Right lung (tissue), 5 donors: ENCODE results near the gene ZNF329. TPM values are rescaled to one million over a fixed set of nuclear protein-coding genes. Genes with fewer than 3 reads are reported as not detected.
A peak's percentile ranks its signal among the peaks of the same experiment; 100 is the strongest.

Source experiments
- DNase-seq, 2 donors: peaks; one replicate each; pipeline ENCODE4 v3.0.0-alpha.2; 2013
- polyA plus RNA-seq, 5 donors: library from polyadenylated mRNA; unstranded; fragments of 120-200 nt; gene quantifications; one replicate each; pipeline versions ENCODE4 v1.2.1 to v1.2.3, GENCODE V29; 2013; ENCODE audit warnings: inconsistent platforms in 1 of 5, low replicate concordance in 1 of 5; ENCODE audit not compliant: insufficient read length in 5 of 5, insufficient read depth in 1 of 5

Gene ZNF329
- polyA plus RNA-seq, 5 donors, result 16.5 to 22.7 (median 19.8) TPM

DNA sequence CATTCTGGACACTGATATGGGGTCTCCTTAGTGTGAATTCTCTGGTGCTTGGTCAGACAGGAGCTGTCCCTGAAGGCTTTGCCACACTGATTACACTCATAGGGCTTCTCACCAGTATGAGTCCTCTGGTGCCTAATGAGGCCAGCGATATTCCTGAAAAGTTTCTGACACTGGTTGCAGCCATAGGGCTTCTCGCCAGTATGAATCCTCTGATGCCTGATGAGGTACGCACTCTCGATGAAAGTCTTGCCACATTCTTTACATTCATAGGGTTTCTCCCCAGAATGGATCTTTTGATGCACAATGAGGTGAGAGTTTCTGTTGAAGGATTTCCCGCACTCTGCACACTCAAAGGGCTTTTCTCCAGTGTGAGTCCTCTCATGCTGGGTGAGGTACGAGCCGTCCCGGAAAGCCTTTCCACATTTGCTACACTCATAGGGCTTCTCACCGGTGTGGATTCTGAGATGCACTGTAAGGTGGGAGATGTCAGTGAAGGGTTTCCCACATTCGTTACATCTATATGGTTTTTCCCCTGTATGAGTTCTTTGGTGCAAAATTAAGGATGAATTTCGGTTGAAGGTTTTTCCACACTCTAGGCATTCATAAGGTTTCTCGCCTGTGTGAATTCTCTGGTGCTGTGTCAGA lies 22.4 kb downstream of the ZNF329 start:
- no peak for DNase-seq

DNA sequence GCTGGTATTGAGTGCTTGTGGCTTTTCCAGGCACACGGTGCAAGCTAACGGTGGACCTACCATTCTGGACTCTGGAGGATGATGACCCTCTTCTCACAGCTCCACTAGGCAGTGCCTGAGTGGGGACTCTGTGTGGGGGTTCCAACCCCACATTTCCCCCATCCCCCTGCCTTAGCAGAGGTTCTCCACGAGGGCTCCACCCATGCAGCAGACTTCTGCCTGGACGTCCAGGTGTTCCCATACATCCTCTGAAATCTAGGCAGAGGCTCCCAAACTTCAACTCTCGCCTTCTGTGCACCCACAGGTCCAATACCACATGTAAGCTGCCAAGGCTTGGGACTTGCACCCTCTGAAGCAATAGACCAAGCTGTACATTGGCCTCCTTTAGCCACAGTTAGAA lies 27.2 kb downstream of the ZNF329 start:
- DNase-seq, result no peak

GRCh38 chr19:58118979-58119733 lies 31.4 kb downstream of the ZNF329 start:
- DNase-seq, result no peak

DNA sequence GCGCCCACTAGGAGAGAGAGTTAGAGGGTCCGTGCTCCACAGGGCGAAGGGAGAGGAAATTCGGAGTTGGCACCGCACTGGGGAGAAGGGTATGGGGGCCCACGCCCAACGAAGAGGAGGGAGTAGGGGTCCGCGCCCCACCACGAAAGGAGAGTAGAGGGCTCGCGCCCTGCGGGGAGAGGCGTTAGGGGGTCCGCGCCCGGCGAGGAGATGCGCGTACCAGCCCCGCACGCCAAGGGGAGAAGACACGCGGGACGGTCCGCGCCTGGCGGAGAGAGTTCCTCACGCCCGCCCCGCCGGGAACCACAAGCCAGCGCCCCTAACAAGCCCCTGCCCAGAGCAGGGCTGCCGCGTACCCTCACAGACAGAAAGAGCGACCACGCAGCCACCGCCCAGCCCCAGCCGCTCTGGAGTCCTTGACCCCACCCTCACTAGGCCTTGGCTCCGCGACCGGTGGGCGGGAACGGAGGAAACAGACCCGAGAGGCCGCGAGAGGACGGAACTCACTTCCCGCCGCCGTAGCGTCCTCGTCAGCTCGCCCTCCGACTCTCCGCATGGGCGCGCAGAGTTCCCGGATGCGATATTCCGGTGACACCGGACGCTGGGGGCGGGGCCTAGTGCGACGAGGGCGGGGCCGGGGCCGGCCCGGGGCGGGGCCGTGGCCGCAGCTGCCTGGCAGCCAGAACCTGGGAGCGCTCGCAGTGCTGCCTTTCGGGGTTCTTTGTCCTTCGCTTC lies 32.6 kb downstream of the ZNF329 start:
- DNase-seq, result peak; percentile 45 to 49

DNA sequence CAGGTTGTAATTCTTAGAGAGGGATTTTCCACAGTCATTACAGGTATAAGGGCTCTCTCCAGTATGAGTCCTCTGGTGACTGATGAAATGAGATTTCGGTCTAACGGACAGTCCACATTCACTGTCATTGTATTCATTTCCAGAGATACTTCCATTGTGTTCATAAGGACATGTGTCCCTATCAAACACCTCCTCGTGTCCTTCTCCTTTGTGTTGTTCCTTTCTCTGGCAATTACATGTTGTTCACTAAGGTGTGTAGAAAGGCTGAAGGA lies 42.1 kb downstream of the ZNF329 start:
- no peak for DNase-seq

DNA sequence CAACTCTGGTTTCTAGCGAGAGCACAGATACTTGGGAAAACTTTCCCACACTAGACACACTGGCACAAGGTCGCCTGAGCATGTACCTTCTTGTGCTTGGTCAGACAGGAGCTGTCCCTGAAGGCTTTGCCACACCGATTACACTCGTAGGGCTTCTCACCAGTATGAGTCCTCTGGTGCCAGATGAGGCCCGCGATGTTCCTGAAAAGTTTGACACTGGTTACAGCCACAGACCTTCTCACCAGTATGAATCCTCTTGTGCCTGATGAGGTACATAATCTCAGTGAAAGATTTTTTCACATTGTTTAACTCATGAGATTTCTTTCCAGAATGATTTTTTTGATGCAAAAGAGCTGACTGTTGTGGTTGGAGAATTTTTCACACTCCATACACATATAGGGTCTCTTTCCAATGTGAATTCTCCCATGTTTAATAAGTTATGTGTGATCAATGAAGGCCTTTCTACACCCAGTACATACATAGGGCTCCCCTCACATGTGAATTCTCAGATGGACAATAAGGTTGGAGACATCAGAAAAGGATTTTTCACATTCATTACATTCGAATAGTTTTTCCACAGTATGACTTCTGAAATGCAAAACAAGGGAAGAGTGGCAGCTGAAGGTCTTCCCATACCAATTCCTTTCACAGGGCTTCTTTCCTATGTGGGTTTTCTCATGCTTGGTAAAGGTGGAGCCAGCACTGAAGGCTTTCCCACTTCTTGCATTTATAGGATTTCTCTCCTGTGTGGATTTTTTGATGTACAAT lies 42.6 kb downstream of the ZNF329 start:
- no peak for DNase-seq

- DNase-seq, result no peak
Measured at GRCh38 chr19:58098682-58098998, 51.9 kb downstream of the ZNF329 start.

DNA sequence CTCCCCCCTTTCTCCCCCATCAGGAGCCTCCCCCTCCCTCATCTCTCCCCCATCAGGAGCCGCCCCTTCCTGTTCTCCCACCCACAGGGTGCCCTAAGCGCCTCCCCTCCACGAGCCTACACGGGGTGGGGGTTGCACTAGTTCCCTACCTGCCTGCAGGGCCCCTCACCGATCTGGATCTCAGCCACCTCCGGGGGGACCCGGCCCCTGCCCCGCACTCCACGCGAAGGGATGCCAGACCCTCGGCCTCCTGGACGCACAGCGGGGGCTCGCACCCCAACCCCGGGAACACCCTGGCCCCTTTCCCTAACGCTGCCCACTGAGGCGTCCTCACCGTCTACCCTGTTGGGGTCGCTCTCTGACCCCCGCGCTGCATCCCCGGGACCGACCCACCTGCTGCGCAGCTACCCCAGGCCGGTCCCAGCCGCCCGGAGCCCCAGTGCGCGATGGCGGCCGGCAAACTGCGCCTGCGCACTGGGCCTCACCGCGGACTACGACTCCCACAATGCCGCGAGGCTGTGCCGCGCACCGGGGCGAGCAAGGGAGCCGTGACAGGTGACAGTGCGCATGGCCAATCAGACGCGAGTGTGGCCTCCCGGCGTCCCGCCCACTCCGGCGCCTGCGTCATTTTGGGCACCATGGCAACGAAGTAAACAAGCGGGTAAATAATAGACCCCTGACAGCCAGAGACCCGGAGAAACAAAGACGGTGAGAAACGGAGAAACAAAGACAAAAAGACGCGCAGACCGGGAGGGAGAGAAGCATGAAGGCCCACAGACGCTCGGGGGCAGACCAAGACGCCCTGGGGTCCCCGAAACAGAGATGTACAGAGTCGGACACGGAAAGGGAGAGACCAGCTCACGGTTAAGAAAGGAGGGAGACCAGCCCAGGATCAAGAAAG lies 52.6 kb downstream of the ZNF329 start, which contains the start of gene ZSCAN18:
Gene ZSCAN18, minus strand, starts transcription at position 451 of the 901 bp plus-strand sequence. CDS start 7,964 bp downstream, outside the sequence.
- peak; percentile 99 for DNase-seq

DNA sequence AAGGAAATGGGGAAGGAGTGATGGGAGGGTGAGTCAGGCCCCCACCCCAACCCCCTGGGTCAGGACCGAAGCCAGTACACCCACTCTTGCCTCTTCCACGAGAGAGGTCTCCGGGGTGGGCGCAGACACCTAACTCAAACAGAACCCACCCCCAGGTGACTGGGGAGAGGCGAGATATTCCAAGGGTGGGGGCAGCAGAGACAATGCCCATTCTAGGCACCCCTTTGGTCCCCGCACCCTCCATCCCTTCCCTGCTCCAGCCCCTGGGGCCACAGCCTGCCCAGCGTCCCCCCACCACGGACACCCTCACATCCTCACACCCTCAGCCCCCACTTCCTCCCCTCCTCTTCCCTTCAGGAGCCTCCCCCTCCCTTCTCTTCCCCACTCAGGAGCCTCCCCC lies 53.2 kb downstream of the ZNF329 start:
- DNase-seq, result no peak

DNA sequence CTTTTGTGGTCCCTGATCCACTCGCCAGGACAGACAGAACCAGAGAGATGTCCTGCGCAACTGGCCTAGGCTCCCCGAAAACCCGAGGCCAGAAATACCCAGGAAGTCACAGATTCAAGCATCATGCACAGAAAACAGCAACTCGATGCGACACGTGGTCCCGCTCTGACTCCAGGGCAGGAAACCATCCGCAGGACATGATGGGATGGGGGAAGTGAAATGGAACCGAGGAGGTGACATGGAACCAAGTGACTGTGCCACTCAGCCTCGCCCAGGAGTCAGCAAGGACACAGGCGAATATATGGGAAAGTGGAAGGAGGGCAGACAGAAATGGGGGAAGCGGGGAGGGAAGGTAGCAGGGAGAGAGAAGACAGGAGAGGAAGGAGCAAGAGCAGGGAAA lies 53.7 kb downstream of the ZNF329 start:
- DNase-seq, result no peak

GRCh38 chr19:58095328-58095727 lies 55.3 kb downstream of the ZNF329 start:
- no peak for DNase-seq

GRCh38 chr19:58093071-58093470 lies 57.5 kb downstream of the ZNF329 start:
- DNase-seq, result no peak

GRCh38 chr19:58091251-58091995 lies 59.2 kb downstream of the ZNF329 start:
- no peak for DNase-seq

GRCh38 chr19:58089846-58090245 lies 60.7 kb downstream of the ZNF329 start:
- DNase-seq, result no peak

DNA sequence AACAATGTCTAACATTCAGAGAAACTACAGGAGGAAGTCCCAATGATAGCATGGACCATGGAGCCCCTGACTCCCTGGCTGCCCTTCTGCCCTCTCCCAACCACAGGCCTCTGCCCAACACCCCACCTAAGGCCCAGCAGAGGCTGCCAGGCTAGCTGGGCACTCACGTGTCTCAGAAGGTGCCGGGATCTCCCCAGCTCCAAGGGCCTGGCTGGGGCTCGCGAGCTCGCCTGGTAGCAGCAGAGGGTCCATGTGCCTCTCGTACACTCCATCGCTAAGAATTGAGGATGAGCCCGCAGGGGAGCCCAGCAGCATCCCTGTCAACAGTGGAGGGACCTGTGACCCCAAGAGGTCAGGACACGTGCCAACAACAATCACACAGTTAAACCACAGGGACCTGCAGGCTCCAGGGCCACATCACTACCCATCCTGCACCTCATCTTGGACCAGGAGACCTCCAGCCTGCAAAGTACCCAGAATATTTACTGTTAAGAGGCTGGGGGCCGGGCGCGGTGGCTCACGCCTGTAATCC lies 62.0 kb downstream of the ZNF329 start:
- DNase-seq, result no peak

DNA sequence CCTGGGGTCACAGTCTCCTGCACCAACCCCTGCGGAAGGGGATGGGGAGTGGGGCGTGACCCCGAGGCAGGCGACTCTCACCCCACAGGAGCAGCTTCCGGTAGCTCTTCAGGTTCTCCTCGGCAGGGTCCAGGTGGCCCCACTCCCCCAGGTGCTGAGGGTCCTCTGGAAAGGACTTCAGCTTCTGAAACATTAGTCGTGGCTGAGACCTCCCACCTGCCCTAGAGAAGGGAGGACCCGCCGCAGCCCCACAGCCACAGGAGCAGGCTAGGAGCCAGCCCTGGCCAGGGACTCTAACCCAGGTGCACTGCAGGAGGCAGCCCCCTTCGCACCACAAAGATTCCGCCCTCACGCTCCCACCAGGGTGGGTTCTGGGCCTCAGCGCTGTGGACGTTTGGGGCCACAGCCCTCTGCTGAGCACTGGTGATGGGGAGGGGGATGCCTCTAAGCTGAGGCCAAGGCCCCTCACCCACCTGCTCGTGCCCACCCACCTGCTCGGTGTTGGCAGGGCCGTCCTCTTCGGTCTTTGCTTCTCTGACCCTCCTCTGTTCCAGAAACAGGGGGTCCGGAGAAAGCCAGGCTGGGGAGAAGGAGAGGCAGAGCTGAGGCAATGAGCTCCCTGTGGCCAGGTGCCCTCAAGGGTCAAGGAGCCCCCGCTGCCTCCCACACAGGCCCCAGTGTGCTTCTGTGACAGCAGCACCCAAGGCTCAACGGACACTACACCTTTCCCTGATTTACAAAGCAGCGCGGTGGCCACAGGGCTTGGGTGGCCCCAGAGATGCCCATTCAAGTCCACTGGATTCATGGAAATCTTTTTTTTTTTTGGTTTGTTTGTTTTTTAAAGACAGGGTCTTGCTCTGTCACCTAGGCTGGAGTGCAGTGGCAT lies 63.5 kb downstream of the ZNF329 start:
- DNase-seq, result no peak

DNA sequence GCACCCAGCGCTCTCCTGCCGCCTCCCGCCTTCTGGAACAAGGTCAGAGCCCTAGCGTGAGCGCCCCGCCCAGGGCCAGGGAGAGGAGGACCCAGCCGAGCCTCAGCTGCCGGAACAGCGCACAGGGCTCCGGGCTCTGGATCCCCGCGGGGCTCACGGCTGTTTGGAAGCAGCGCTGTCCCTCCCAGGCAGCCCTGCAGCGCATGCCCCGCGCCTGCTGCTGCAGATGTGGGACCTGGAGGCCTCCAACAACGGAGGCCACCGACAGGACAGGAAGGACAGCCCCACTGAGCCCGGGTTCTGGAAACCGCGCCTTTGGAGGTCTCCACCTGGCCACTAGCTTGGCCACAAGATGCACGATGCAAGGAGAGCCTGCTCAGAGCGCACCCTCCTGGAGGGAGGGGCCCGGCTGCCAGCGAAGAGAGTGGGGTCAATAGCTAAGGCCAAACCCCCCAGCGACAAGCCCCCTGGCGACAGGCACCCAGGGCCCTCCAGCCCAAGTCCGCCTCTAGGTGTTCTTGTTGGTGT lies 65.2 kb downstream of the ZNF329 start:
- DNase-seq, result no peak

DNA sequence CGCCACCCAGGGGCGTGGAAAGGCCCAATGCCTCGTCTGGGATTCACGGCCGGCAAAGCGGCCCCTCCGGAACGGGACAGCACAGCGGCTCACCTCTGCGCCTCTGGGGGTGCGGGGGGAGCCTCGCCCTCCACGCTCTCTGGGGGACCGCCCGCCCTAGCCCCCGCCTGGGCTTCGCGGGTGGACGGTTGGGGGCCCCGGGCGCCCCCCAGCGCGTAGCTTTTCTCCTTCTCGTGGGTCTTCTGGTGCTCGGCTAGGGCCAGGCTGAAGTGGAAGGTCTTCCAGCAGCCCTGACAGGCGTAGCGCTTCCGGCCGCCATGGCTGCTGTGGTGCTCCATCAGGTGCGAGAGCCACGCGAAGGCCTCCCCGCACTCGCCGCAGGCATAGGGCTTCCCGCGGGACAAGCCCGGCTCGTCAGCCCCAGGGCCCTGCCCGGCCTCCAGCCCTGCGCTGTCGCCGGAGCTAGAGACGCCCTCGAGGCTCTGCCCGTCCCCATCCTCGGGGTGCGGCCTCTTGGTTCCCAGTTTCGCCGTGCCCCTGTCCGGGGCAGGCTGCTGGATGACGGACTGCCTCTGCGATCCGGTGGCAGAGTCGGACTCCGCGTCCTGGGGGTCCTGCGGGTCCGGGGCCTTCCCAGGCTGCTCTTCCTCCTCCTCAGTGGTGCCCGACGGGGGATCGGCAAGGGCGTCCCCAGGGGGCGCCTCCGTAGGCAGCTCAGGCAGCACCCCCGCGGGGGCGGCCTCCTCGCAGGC lies 65.8 kb downstream of the ZNF329 start:
- no peak for DNase-seq
